Ramos (cell line): ENCODE measurements around the gene CTIF.

Source experiments
- in situ Hi-C: fragments of 300-500 bp; cut with MboI; formaldehyde crosslinking; loops from one replicate; pipeline ENCODE4 v1.14.3; 2022; ENCODE audit warnings: low sequenced_read_pairs; ENCODE audit not compliant: unreplicated experiment

CTIF gene

DNA sequence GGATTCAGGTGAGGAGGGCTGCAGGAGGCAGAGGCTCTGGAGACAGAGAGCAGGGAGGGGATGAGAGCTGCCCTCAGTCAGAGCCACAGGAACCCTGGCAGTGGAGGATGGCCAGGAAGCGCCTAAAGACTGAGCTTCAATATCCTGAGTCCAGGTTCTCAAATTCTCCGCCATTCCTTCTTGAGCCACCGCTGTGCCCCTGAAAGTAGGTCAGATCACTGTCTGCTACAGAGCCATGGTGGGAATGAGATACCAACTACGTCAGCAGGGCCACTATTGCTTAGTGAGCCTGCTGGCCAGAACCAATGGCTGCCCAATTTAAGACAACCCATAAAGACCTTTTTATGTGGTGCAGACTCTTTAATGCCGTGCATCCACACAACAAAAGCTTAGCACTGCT, 155.5 kb downstream of the CTIF start:
- in situ Hi-C loops = no loop called here

DNA sequence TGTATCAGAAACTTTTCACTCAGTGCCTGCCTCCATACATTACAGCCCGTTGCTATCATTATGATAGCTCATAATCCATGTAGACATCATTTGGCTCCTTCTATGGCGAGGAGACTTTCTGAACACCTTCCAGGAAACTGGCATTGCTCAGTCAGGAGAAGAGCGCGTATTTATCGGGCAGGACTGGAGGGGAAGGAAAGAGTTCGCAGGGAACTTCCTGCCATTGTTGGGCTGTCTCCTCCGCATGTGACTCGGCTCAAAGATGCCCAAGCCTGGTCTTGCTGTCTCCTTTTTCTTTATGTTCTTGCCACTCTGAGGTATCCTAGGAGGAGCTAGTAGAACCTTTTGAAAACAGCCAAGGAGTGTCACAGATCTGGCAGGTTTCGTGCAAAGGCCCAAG, 156.8 kb downstream of the CTIF start:
- in situ Hi-C loops = no loop called here

DNA sequence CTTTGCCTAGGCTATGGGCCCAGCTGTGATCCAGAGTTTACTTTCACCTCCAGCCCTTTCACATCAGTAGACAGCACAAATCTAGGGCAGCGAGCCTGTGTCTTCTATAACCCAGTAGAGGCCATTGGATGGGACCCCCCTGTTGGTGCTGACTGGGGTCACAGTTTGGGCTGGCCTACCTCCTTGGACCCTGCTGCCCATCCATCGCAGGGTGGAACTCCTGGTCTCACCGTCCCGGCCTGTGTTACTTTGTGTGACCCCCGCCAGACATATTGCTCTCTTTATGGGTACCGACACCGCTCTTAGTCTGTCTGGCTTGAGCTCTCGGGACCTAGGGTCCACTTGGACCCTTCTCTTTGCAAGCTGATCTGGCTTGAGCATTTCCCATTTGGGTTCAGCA, 157.4 kb downstream of the CTIF start:
- in situ Hi-C loops = no loop called here

DNA sequence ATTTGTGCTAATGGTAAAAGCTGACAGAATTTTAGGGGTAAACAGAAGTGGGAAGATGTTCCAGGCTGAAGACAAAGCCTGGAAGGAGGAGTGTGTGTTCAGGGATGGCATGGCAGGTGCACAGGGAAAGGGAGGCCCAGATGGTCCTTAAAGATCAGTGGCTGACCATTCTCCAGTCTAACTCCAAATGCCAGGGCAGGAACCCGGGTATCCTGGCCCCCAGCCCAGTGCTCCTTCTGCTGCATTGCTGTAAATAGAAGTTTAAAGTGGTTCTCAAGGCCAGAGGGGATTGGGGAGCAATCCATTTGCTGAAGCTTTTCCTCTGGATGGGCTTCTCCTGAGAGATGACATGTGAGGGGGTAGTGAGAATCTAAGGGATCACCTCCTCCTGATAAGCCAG, 158.6 kb downstream of the CTIF start:
- in situ Hi-C loops = no loop called here

DNA sequence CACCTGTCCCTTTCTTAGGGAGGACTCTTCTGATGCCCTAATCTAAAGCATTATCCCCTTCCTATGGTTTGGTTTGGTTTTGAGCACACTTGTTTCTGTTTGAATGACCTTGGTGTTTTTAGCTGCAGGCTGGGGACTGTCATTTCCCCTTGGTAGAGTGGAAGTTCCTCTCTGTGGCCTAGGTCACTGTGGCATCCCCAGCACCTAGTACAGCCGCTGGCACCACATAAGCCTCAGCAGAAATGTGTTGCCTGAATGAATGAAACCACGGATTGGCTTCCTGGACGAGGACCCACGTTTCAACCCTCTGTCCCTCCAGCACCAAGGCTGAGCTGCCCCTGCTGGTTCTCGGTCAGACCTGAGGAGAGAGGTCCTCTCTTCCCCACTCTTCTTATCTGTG, 159.9 kb downstream of the CTIF start:
- in situ Hi-C loops = no loop called here

DNA sequence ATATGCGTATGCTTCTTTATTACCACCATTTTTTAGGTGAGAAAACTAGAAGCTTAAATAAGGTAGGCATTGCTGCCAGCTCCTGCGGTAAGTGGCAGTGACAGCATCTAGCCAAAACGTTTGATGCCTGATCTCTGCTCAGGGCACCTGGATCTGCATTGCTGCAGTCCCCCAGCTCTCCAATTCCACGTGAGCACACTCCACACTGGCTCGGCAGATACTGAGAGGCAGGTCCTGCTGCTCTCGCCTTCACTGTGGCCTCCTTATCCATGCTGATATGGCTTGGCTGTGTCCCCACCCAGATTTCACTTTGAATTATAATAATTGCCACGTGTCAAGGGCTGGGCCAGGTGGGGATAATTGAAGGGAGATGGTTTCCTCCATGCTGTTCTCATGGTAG, 160.9 kb downstream of the CTIF start:
- in situ Hi-C loops = no loop called here

DNA sequence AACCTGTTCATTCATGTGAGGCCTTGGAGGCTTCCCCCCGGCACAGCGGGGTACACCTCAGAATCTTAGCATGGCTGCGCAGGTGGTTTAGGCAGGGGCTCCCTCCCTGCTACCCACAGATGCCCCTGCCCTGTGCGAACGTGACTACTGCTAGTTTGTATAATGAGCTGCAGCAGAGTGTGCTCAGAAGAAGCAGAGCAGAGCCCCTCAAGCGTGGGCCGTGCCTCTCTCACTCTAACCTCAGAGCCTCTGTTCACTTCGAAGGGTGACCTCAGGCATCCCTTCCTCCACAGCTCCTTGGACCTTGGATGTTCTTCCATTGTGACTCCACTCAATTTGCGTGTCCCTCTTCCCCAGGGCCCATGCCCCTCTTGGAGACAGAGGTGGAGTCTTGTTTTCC, 161.6 kb downstream of the CTIF start:
- in situ Hi-C loops = no loop called here

DNA sequence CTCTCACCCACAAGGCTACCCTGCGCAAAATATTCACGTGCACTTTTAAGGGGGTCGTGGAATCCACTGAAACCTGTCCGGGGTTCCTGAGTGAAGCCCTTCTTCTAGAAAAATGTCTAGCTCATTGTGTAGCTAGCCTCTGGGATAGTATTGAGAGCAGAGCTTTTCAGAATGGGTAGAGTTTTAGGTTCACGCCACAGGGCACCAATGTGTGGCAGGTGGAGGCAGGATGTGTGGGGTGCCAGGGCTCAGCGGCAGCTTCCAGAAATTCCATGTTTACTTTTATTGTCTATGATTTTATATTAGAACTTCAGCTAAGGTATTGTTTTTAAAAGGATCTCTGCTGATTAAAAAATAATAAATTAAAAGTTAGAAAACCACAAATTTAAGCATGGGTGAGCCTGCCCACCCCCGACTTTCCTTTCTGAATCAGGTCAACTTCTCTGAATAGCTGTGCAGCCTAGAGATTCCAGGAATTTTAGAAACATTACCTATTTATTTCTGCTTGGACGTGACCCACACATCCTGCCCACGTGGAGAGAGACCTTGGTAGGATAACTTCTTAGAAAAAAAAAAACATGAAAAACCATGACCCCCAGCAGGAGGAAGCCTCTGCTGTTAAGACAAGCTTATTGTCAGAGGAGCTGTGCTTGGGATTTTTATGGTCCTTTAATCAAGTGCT, 163.7 kb downstream of the CTIF start:
- in situ Hi-C loops = no loop called here

DNA sequence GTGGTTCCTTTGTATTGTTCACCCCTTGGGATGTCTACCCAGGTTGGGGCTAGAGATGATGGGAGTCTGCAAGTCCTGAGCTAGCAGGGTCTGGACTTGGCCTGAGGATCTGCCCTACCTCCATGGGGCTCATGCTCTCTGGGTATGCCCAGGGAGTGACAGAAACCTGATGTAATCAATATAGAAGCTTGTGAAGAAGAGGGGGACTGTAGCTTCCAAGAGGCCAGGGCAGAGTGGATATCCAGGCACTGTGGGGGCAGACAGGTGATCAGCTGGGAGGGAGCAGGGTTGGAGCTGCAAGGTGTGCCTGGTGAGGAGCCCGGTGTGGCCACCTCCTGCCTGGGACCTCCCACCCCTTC, 164.2 kb downstream of the CTIF start:
- in situ Hi-C loops = no loop called here

DNA sequence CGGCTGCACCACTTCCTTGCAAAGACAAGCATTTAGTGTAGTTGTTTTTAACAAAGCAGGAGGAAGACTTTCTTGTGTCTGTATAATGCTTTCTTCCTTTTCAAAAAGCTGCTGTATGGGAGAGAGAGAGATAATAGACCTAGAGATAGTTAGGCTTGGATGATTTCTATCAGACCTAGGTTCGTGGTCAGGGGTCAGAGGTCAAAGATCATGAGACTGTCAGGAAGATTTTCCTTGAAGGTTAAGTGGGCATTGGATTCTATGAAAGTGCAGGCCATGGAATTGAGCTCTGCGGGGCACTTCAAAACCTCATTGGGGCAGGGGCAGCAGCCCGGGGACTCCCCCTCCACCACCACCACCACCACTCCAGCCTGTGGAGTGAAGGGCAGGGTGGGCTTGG, 164.6 kb downstream of the CTIF start:
- in situ Hi-C loops = no loop called here

DNA sequence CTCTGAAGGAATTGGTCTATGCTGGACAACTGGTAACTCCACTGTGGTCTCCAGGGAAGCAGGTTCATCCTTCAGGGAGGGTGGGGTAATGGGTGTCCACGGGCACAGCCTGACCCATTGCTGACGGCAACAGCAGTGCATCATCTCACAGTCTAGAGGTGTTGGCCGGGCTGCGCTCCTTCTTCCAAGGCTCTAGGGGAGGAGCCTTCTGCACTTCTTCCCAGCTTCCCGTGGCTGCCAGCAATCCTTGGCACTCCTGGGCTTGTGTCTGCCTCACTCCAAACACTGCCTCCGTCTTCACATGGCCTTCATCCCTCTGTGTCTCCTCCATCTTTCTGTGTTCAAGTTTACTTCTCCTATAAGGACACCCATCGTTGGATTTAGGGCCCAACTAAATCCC, 166.2 kb downstream of the CTIF start:
- in situ Hi-C loops = no loop called here

DNA sequence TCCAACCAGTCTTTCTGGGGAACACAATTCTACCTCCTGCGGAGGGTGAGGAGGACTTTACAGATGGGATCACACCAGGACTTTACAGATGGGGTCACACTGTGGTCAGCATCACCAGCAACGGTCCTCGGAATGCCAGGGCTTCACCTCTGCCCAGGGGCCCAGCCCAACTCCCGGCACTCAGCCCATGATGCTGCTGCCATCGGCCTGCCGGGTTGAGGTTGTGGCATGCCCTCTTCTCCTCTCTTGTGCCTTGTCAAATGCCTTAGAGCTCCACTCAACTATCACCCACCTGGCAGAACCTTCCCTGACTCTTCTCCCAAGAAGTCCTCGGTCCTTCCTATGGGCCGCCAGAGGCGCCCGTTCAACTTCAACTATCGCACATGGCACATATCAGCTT, 166.7 kb downstream of the CTIF start:
- in situ Hi-C loops = no loop called here

DNA sequence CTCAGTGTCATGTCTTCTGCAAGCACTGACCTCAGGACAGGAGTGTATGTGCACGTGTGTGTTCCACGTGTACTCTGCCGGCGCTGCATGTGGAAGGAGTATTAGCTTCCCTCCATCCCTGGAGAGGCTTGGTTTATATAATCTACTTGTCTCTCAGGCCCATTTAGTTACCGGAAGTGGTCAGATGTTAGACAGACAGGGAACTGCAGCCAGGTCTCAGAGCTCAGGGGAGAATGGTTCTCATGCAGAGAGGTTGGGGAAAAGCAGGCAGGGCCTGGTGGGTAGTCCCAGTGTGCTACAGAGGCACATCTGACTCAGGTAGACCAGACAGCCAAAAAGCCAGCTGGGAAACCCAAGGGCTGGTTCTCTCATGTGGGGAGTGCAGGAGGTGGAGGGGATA, 167.9 kb downstream of the CTIF start:
- in situ Hi-C loops = no loop called here

DNA sequence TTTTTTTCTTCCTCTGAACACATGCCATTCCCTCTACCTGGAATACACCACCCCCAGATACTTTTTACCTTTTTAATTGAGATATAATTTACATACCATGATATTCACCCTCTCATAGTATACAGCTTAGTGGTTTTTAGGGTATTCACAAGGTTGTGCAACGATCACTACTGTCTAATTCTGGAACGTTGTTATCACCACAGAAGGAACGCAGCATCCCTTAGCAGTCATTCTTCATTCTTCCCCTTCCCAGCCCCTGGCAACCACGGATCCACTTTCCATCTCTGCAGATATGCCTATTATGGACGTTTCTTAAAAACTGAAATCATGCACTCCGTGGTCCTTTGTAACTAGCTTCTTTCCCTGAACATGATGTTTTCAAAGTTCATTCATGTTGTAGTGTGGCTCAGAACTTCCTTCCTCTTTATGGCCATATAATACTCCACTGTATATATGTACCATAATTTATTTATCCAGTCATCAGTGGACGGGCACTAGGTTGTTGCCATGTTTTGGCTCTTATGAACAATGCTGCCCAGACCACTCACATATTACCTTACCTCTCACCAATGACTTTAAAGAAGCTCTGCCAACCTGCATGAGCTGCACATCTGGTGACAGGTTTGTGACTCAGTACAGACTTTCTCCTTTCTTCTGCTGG, 168.9 kb downstream of the CTIF start:
- in situ Hi-C loops = no loop called here

DNA sequence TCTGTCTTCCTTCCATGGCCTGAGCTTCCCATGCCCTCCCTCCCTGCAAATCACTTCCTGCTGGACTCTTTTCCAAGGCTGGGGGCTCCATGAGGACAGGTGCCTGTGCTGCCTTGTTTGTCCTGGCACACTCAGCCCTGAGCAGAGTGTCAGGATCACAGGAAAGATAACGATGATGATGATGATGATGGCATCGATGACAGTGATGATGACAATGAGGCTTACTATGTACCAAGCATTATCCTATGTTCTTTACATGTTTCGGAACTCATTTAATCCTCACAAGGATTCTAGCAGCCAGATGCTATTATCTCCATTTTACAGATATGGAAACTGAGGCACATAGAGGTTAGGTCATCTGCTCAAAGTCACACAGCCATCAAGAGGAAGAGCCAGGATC, 170.0 kb downstream of the CTIF start:
- in situ Hi-C loops = no loop called here

DNA sequence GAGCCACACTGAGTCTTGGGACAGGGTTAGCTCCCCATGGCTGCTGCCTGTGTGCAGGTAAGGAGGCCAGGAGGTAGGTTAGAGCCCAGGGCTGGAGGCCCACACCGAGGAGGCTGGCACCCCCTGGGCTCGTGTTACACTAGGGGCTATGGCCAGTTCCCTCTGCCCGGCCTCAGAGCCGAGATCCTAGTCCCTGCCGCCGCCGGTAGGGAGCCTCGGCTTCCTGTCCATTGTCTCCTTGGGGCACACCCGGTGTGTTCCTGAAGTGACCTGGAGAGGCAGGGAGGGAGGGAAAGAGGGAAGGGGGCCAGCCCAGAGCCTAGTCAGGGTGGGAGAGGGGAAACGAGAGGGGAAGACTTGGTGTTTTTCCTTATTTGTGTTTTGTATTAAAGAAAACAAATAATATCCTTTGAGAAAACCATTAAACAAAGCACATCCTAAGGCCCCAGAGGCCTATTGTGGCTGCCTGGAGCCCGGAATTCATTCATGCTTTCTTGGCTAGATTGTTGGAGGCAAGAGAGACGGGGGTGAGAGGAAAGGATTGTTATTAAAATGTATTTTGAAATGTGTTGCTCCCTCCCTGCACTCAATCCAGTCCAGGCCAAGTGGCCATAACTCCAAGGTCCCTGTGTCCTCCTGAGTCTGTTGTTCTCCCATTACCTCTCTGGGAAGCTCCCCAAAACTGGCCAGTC, 170.7 kb downstream of the CTIF start:
- in situ Hi-C loops = no loop called here

DNA sequence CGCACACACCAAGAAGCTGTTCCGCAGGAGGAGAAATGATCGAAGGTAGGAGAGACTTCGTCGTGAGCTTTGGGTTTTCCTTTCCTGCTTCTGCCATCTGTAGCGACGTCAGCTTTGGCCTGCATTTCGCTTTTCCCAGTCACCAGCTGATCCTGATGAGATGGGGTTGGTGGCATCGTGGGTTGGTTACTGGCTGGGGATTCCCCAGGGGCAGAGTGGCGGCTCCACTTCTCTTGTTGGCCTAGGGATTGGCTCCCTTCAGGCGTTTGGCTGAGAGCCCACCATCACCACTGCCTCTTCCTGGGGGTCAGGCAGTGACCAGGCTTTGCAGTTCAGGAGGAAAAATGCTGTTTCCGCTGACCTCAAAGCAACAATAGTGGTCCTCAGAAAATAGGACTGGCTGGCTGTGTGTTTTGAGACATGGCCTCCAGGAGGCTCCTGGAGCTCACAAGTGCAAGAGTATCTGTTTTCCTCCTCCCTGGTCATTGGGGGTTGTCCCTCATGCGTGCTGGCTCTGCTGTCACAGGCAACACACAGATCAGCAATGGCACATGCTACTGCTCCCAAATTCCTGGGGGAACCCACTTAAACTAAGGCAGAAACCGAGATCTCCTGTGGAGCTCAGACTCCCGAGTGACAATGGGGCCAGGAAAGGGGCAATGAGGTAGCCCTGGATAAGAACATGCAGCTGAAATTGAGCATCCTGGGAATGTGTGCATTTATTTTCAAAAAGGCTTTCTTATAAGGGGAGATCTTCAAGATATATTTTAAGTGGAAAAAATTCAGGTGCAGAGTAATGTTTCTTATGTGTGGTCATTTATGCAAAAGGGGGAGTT, 173.0 kb downstream of the CTIF start:
- in situ Hi-C loops = no loop called here

DNA sequence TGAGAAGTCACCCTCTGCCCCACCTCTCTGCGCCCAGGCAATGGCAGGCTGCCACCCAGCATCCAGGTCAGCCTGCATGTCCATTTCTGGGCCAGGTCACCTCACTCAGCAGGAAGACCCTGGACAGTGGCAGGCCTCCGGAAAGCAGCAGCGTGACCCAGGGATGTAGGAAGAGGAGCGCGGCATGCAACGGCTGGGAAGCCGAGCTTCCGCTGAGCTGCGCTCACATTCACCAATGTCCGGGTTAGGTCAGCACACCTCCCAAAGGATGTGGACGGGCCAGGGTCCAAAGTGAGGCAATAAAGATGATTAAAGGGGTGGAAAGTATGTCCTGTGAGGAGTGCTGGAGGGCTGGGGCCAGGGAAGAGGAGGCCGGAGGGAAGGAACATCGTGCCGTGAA, 174.5 kb downstream of the CTIF start:
- in situ Hi-C loops = no loop called here

DNA sequence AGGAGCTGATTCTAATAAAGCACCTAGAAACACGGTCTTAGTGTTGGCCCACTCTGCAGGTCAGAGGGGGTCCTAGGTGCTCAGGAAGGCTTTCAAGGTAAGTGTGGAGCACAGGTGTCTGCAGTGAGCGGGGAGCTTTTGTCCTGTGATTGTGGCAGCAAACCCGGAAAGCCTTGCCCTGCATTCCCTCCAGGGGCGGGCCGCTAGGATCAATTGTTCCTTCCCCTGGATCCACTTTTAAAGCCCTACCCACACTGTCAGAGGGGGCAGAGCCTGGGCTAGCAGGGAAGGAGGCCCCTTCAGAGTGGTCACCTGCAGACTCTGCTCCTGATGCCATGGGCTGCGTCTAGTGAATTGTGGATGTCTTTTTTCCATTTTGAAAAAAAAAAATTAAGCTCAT, 176.0 kb downstream of the CTIF start:
- in situ Hi-C loops = no loop called here

DNA sequence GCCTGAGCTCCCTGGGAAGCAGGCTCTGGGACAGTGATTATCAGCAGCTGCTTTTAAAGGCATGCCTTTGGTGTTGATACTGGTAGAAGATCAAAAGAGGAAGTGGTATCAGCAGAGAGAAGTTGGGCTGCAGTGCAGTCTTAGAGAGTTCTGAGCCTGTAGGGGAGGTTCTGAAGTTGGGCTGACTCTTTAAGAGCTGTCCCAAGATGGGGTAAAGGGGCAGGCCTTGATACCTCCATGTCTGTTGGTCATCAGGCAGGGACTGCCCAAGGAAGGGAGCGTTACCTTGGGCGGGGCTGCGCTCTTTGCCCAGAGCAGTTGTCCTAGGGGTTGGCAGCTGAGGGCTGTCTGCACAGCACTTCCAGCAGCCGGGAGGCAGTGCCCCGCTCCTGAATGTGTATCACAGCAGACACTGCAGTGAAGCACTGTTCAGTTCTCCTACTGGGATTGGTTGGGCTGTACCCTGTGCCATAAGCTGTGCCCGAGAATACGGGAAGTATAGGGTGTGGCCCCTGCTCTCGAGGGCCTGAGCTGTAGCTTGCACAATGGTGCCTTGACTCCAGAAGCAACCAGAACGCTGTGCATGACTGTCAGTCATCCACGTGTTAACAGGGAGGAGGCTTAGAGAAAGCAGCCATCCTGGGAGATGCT, 177.0 kb downstream of the CTIF start:
- in situ Hi-C loops = no loop called here
